T-helper 22 cell (primary cell): ENCODE results near the gene ATXN7.

Source experiments
- DNase-seq: peaks from one replicate; pipeline ENCODE4 v3.0.0-alpha.2; 2020; ENCODE audit warnings: low read depth

The ATXN7 gene

DNA sequence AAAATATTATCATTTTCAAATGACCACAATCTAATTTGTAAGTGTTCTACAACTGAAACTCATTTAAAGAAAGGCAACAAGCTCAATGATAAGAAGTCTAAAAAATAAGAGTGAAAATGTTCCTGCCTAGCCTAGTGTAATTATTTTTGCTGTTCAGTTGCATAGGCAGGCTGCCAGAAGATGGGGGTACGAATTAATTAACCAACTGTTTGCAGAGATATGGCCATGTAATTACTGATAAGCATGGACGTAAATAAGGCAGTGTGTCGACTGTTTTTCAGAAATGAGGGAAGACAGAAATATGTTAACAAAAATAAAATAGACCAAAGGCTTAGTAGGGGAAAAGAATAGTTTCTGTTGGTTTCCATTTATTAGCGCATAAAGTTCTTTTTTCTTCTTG, 73.3 kb downstream of the ATXN7 start:
- DNase-seq, result no peak

DNA sequence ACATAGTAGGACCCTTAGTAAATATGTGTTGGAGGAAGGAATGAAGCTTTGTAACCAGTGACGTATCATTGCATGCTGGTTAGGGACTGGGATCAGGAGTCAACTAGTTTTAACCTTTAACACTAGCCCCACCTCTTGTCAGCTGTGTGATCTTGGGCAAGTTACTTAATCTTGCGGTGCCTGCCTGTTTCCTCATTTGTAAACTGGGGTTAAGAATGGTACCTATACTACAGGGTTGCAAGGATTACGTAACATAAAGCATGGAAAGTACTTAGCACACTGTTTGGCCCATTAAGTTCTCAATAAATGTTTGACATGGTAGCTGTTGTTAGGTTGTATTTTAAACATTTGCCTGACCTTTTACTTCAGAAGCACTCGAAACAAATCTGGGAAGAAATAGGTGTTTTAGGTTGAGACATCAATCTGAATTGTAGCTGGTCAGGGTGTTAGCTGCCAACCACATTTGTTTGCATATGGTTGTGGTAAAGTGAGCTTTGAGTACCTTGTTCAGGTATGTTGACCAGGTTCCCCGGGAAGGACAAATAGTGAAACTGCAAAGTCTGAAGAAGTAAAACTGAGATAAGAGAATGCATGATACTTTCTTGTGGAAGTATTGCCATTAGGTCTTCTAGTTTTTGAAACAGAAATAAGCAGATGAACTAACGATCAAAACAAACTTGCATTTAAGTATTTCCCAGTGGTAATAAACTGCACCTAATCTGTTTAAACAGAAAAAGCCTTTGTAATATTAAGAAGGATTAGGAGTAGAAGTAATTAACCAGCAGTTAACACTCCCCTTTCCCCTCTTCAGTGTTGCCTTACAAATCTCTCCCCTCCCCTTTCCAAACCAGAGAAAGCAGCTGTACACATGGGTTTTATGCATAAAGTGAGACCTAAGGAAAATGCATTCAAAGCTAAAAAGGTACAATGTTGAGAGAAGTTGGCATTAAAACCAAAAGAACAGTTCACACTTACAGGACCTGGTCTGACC, 74.3 kb downstream of the ATXN7 start:
- no peak for DNase-seq

DNA sequence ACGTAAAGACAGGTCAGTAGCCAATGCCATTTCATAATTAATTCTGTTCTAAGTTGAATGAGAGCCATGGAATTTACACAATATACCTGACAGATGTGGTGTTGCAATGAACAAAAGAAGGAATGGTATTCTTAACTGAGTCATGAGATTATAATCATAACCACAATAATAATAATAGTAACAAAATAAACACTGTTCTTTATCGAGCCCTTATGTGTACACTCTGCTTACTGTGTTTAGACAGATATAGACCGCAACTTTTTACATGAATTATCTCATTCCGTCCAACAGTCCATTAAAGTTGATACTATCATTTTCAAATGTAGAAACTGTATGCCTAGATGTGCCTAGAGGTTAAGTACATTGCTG, 76.7 kb downstream of the ATXN7 start:
- no peak for DNase-seq

DNA sequence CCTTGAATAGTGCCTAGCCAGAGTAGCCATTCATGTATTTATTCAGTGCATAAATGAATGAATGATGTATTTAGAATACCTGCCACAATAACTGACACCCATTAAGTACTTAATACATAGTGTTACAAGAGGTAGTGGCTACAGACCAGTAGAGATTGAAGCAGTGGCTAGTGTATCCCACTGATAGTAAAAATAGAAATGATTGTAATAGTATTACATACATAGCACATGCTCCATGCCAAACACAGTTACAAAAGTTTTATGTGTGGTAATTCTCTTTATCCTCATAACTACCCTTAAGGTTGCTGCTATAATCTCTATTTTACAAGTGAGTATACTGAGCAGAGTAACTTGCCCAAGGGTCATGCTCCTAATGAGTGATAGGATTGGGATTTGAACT, 78.9 kb downstream of the ATXN7 start:
- DNase-seq, result no peak

DNA sequence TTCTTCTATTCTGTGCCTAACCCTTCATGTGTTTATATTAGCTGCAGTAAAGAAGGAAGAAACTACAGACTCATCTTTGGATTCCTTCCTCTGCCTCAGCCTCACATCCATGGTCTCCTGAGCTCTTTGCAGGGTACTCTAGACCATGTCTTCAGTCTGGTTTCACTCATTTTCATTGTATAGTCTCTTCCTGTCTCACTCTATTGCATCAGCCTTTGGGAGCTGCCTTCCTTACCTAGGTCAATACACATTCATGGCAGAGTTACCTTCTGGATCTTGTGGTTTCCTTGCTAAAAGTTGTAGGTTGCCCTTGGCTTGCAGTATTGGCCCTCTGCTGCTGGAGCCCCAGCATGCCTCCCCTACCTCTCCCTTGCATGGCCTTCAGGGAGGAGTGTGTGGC, 80.0 kb downstream of the ATXN7 start:
- DNase-seq, result no peak

DNA sequence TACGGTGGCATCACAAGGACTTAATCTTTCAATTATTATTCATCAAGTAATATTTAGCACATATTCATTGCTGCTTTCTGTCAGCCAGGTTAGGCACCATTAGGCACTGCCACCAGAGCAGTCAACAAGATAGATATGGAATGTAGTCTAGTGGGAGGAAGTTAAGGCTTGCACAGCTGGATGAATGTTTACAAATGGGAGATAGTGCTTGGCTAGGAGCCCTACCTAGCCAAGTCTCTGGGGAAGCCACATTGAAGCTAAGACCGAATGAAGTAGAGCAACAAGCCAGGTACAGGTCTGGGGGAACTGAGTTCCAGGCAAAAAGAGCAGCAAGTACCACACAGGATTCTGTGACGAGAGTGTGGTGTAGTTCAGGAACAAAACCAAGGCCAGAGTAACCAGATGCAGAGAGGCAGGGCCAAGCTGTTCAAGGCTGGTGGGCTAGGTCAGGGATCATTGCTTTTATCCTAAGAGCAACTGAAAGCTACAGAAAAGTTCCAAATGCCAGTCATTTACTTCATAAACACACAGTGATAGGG, 82.0 kb downstream of the ATXN7 start:
- no peak for DNase-seq

DNA sequence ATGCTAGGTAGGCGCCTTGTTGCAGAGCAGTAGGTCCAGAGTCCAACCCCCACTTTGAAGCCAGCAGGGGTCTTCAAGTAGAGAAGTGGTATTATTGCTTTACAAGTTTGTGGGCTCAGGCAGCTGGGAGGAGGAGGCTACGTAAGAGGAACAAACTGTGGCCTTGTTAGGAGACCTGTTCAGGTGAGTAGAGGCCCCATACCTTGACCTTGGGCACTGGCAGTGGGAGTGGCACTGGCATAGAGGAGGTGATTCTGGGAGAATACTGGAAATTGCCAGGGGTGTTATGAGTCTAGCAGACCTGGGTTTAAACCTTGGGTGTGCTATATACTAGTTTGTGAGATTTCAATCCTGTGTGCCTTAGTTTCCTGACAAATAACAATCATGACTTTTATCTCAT, 83.1 kb downstream of the ATXN7 start:
- DNase-seq, result no peak

DNA sequence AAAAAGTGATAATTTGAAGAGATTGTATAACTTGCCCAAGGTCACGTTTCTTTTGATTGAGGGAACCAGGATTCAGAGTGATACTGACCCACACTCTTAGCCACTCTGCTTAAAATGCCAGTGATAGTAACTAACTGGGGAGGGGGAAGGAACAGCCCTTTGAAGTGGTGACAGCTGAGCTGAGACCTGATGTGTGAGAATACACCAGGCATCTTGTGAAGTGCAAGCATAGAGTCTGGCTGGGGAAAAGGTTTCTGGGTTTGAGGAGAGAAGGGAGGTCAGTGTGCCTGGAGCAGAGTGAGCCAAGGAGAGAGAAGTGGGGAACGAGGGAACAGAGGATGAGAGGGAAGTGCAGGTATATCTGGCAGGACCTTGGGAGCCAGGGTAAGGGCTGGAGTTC, 83.9 kb downstream of the ATXN7 start:
- no peak for DNase-seq

DNA sequence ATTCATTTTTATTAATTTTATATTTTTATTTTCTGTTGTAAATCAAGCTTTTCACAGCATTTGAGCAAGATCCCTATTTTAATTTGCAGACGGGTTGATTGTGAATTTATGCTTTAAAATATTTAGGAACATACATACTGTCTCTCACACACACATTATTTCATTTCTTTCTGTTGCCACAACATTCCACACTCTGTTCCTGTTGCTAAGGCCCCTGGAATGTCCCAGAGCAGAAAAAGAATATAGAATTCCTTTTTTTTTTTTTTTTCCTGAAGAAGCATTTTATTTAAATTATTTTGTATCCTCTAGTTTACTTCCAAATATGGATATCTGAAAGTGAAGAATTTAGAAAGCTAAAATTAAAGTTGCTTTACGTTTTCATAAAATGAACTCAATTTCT, 85.3 kb downstream of the ATXN7 start:
- no peak for DNase-seq

DNA sequence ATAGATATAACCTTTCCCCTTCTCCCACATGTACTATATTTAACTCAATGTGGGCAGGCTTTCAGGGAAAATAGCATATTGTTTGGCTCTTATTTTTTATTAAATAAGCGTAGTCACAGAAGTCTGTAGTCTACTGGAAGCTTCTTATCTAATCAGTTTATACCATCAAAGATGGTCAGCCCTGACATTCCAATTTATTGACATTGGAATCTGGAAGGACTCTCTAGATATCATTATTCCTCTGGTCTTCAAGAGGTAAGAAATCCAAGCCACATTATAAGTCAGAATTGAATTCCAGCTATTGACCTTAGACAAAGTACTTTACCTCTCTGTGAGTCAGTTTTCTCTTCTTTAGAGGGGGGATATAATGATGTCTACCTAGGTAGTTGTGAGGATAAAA, 87.0 kb downstream of the ATXN7 start:
- DNase-seq, result no peak

DNA sequence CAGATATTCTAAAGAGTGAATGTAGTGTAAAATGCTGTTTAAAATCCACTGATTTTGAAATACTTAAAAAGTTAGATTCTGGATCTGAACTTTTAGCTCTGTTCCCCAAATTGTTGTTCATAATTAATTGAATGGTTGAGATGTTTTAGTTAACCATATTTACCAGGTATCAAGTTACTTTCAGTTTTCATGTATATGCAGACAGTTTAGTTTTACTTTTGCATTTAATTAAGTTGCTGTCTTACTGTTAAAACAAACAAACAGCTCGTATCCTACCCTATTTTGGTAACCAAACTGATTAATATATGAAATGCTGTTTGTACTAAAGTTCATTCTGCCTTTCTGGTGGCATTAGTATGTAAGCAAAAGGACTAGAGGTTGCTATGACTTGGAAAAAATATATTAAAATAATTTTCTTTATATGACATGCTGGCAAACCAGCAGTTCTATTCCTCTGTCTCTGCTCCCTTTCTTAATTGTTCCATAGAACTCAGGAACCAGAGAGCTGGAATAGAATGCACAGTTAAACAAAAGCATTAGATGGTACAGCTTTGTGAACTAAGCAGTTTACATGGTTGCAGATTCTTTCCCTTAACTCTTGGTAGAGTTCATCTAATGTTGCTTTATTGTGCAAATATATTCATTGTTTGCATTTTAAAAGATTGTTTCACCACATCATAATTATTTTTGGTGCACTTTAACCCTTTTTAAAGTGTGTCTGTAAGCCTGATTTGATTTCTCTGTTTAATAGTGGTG, 88.0 kb downstream of the ATXN7 start:
- no peak for DNase-seq

DNA sequence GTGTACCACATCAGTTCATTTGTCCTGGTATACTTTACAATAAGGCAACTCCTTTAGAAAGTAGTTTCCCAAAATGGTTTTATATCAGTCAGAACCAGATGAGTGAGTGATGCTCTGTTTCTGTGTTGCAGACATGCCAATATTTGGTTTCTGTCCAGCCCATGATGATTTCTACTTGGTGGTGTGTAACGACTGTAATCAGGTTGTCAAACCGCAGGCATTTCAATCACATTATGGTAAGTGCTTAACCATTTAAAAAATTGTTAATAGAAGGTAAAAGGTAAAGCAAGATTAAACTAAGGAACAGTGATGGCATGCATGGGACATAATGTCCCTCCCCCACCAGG, 88.6 kb downstream of the ATXN7 start:
- no peak for DNase-seq

DNA sequence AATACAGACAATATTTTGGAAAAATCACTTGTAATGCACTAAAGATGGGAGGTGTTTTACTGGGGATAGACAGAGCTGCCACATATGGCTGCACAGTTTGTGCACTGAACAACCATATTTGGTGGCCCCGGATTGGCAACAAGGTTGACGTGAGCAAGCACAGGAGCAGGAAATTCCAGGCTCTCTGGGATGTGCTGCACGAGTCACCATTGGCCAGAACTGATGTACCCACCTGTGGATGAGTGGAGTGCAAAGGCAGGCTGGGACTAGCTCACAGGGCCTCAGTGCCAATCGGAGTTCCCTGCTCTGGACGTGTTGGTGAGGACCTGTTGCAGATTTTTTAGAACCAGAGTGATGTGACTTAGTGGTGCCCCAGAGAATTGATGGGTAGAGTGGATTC, 90.5 kb downstream of the ATXN7 start:
- DNase-seq, result no peak

DNA sequence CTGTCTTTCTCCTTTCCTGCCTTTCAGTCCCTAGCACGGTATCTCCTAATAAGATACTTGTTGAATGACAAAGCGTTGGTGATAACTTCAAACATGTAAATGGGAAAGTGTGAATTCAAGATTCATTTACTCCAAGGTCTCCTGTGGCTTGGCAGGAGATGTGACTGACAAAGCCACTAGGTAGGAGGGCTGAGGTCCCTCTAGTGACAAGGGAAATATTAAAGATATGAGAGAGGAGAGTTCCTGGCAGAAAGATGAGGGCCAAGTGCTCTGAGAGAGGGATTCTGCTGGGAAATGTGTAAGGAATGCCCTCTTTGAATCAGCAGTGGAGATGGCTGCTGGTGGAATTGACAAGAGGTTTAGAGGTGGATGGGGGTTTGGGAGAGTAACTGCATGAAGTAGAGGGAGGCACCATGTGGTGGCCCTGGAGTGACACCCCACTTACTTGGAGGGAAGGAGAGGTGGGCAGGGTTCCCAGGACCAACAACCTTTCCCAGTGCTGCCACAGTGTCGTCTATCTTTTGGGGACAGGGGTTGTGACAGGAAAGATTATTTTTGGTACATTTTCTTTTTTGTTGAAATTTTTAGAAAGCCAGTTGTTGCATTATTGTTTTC, 91.5 kb downstream of the ATXN7 start:
- DNase-seq, result no peak

DNA sequence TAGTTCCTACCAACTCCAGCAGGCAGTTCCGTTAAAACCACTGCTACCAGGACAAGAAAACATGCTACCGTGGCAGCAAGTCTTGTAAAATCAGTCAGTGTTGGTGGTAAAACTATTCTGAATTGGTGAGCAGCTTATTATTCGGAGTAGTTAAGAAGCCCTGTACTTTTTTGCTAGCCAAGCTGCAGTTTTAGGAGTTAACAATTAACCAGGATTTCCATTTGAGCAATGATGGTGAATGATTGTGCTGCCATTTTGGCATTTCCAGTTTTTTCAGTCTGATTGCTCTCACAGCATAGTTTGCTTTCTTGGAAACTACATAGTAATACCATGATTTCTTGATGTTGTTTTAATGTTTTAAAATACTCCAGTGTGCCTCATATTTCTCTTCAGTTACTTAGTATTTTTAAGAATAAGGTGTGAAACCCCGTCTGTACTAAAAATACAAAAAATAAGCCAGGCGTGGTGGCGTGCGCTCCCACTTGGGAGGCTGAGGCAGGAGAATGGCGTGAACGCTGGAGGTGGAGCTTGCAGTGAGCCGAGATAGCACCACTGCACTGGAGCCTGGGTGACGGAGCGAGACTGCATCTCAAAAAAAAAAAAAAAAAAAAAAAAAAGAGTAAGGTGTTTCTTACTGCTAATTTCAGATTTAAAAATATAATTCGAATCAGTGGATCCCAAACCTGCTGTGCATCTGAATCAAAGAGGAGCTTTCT, 92.3 kb downstream of the ATXN7 start:
- DNase-seq, result no peak

DNA sequence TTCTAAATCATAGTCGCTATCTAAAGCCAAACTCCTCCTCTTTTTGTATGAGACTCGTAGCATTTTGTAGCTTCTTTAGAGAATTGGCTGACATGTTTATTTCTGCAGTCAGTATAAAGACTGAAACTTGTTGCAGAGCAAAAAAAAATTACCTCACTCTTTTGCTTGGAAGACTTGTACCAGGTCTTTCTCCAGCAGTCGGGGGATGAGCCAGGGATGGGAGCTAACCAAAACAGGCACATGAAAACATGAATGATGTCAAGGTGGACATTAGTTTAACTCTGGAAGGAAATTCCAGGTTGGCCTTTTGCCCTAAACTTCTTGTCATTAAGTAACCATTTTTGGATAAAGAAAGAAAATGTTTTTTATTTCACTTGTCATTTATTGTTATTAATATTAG, 95.5 kb downstream of the ATXN7 start:
- DNase-seq, result no peak

DNA sequence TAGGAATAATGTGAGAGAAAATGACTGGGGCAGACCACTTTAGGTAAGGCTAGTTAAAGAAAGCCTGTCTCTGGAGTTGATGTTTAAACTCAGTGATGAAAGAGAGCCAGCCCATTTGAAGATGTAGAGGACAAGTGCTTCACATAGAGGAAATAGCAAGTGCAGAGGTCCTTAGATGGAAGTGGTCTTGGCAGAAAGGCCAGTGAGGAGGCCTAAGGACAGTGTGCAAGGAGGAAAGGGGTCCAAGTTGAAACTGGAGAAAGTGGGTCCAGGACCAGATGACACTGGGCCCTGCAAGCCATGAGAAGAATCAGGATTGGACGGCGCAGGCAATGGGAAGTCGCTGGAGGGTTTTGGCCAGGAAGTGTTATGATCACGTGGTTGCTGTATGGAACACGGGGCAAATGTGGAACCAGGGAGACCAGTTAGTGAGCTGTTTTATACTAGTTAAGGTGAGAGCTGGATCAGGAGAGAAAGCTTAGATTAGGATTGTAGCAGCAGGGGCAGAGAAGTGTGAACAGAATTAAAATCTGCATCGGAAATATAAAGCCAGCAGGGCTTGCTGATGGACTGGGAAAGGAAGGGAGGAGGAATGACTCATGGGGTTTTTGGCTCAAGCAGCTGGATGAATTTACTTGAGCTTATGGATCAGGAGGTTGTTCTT, 96.5 kb downstream of the ATXN7 start:
- DNase-seq, result no peak

DNA sequence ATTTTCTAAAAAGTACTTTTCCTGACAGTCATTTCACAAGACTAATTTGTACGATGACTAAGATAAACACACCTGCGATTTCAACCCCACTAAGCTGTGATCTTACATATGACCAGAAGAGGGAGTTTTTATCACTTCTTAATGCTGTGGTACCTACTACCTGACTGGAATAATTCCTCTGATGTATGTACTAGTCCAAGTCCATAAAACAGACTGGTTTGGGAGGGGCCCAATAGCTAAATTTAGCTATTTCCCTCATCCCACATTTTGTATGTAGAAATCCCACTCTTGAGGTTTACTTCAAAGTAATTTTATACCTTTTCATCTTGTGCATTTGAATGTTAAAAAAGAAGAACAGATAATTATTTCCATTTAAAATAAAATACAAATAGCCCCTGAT, 98.2 kb downstream of the ATXN7 start:
- DNase-seq, result no peak

DNA sequence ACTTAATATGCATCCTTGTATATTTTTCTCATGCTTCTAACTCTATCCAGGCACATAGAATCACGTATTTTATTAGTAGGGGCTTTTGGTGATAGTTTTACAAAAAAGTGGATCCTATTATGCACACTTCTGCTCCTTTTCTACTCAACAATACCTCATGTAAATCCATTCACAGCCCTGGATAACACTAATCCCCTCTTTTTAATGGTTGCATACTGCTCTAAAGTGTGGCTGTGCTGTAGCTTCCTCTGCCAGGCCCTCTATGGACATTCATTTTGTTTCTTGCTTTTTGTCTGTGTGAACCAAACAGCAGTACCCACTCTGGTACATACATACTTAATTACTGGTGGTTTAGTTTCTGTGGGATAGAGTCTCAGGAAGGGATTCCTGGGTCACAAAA, 99.8 kb downstream of the ATXN7 start:
- no peak for DNase-seq

DNA sequence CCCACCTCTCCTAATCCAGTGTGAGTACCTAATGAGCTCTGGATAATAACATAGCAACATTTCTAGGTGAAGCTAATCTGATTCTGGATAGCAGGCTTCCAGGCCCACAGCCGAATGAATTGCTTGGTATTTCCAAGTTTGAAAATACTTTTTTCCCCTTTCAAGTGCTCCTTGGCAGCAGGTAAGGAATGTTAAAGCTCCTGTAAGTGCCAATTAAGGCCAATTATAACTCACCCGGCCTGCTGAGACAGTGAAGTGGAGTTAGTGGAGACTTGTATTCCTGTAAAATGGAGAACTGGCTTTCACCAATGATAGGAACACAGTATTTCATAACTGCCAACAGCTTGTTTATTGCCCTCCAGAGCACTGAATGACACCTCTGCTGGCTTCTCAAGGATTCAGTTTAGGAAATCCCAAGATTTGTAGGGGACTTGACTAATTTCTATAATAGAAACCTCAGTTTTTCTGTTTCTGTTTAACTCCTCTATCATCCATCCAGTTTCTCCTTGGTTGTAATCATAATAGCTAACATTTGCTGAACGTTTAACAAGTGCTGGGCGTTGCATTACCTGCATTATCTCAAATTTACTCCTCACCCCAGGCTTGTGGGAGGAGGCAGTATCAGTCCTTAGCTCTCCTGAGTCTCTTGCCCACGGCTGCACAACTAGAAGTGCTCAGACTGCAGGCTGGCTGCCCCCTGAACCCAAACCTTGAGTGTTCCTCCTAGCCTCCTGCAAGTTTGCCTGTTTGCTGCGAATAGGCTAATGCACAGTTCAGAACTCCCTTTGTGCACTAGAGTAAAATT, 101.2 kb downstream of the ATXN7 start:
- DNase-seq, result no peak

DNA sequence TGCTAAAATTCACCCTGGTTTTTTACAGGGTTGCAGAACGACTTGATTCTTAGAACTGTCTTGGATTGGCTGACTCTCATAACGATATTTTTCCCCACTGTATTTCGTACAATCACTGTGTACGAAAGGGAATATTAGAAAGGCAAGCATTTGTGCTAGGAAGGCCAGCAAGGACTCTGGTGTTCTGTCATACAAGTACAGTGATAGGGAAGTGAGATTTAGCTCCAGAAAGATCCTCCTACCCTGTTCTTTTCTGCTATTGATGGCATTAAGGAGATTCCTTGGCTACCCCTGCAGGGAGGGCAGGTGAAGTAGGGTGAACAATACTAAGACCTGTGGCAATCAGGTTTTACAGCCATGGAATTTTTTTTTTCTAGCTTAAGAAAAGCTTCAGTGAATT, 102.3 kb downstream of the ATXN7 start:
- DNase-seq, result no peak
